ENCODE measurements around the gene RPL7L1. TPM values are rescaled to one million over a fixed set of nuclear protein-coding genes. Genes with fewer than 3 reads are reported as not detected.
A peak's percentile ranks its signal among the peaks of the same experiment; 100 is the strongest.

RPL7L1 gene
- total and polyA plus RNA-seq, 2 of the 13 experiments (the other 11 are each of a cell fraction or from before 2014, with no cell fraction given) = 51.6 to 179 TPM

- no peak for TF ChIP-seq ZNF639 (CRISPR knock-in tag; conservative IDR thresholded peaks at IDR 0.05)
- TF ChIP-seq SALL1 (CRISPR knock-in tag; IDR thresholded peaks at IDR 0.05) = 0 out of 2 replicates have a peak, but pooled peaks have one; percentile 36
- TF ChIP-seq FOXP1 (IDR thresholded peaks at IDR 0.05) = no peak
- TF ChIP-seq FOXP1 (CRISPR knock-in tag; IDR thresholded peaks at IDR 0.05) = no peak
- no peak for TF ChIP-seq ZNF138 (CRISPR knock-in tag; IDR thresholded peaks at IDR 0.05; ENCODE audit: low read depth)
- no peak for TF ChIP-seq ARNT2 (CRISPR knock-in tag; IDR thresholded peaks at IDR 0.05; ENCODE audit: low read depth)
- peak; percentile 45; the same call in 1 of the 2 replicates for TF ChIP-seq ZBTB38 (CRISPR knock-in tag; IDR thresholded peaks at IDR 0.05)
- TF ChIP-seq PHF8 (CRISPR knock-in tag; IDR thresholded peaks at IDR 0.05) = no peak
- no peak for TF ChIP-seq KMT2A (CRISPR knock-in tag; IDR thresholded peaks at IDR 0.05)
- no peak for TF ChIP-seq ZNF772 (CRISPR knock-in tag; IDR thresholded peaks at IDR 0.05)
- no peak for TF ChIP-seq STAG1 (CRISPR knock-in tag; IDR thresholded peaks at IDR 0.05)
- TF ChIP-seq ZNF609 (CRISPR knock-in tag; IDR thresholded peaks at IDR 0.05; ENCODE audit: borderline replicate concordance) = no peak
- no peak for TF ChIP-seq MIER3 (CRISPR knock-in tag; IDR thresholded peaks at IDR 0.05; ENCODE audit: borderline replicate concordance)
- TF ChIP-seq ZNF687 (CRISPR knock-in tag; IDR thresholded peaks at IDR 0.05) = peak; percentile 34; the same call in 1 of the 2 replicates
- TF ChIP-seq NBN (conservative IDR thresholded peaks at IDR 0.05) = no peak
- no peak for TF ChIP-seq THAP7 (CRISPR knock-in tag; IDR thresholded peaks at IDR 0.05)
- no peak for TF ChIP-seq HIC2 (CRISPR knock-in tag; IDR thresholded peaks at IDR 0.05; ENCODE audit: low read depth)
- no peak for TF ChIP-seq SNAPC5 (CRISPR knock-in tag; IDR thresholded peaks at IDR 0.05; ENCODE audit: borderline replicate concordance)
Measured at GRCh38 chr6:42925248-42925857, 45.9 kb downstream of the RPL7L1 start (continued).
